ENCODE measurements around the gene IFFO2. TPM values are rescaled to one million over a fixed set of nuclear protein-coding genes. Genes with fewer than 3 reads are reported as not detected.

Gene IFFO2
- total RNA-seq, 2 donors from 2014 or later: 13.6 to 20.4 TPM

DNA sequence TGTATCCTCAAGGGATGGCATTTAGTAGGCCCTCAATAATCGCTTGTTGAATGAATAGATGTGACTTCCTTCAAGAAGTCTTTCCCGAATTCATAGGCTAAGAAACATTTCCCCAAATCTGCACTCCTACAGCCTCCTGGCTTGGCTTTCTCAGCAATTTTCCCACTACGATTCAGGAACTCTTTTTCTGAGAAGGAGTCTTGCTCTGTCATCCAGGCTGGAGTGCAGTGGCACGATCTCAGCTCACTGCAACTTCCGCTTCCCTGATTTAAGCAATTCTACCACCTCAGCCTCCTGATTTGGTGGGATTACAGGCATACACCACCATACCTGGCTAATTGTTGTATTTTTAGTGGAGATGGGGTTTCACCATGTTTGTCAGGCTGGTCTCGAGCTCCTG, 37.9 kb upstream of the IFFO2 start:
- Histone ChIP-seq H3K27me3 (replicated peaks; ENCODE audit: insufficient read depth) (no peaks in the 10 kb centered on the region), H3K4me3 (no peak overlapping the region), H3K36me3 (no peaks in the 10 kb centered on the region), H3K4me1 (replicated peaks) (no peaks in the 10 kb centered on the region), H3K27ac (no peak overlapping the region), H3K9me3 (no peaks in the 10 kb centered on the region)
- DNase-seq (ENCODE audit: low spot score): no peak
- intact Hi-C loops (cut with DNase I): no loop called here
- TF ChIP-seq POLR2A (IDR thresholded peaks at IDR 0.05) (no peak), CTCF (IDR thresholded peaks at IDR 0.05) (no peak), POLR2AphosphoS5 (IDR thresholded peaks at IDR 0.05) (no peak)
- 92% methylated on average over 6 of the region's 6 CpGs for WGBS

DNA sequence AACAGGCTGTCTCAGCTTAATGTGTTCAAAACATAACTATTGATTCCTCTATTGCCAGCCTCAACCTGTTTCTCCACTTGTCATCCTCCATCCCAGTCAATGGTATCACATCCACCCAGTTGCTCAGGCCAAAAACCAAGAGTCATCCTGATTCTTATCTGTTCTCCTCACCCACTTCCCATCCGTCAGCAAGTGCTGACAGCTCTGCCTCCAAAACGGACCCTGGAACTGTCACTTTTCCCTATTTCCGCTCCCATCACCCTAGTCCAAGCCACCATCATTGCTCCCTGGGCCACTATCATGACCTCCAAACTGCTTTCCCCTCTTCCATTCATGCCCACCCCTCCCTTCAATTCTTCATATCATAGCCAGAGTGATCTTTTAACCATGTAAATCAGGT, 36.2 kb upstream of the IFFO2 start:
- no peak for DNase-seq (ENCODE audit: low spot score)
- TF ChIP-seq POLR2AphosphoS5 (IDR thresholded peaks at IDR 0.05) (no peak), POLR2A (IDR thresholded peaks at IDR 0.05) (no peak), CTCF (IDR thresholded peaks at IDR 0.05) (no peak)
- intact Hi-C loops (cut with DNase I): no loop called here
- WGBS: 61% methylated on average over 3 of the region's 3 CpGs
- no peaks in the 10 kb centered on the region for H3K36me3 ChIP-seq
- H3K27ac ChIP-seq: no peak overlapping the region
- H3K27me3 ChIP-seq (replicated peaks; ENCODE audit: insufficient read depth): no peaks in the 10 kb centered on the region
- no peaks in the 10 kb centered on the region for H3K9me3 ChIP-seq
- H3K4me1 ChIP-seq (replicated peaks): no peaks in the 10 kb centered on the region
- H3K4me3 ChIP-seq: no peak overlapping the region

GRCh38 chr1:18991585-18991984, 35.1 kb upstream of the IFFO2 start:
- no peak overlapping the region for H3K27ac ChIP-seq
- no peaks in the 10 kb centered on the region for H3K36me3 ChIP-seq
- no peaks in the 10 kb centered on the region for H3K4me1 ChIP-seq (replicated peaks)
- intact Hi-C loops (cut with DNase I): no loop called here
- no peaks in the 10 kb centered on the region for H3K27me3 ChIP-seq (replicated peaks; ENCODE audit: insufficient read depth)
- H3K4me3 ChIP-seq: no peak overlapping the region
- DNase-seq (ENCODE audit: low spot score): no peak
- H3K9me3 ChIP-seq: no peaks in the 10 kb centered on the region
- WGBS: 100% methylated on average over 3 of the region's 3 CpGs
- TF ChIP-seq CTCF (IDR thresholded peaks at IDR 0.05) (no peak), POLR2AphosphoS5 (IDR thresholded peaks at IDR 0.05) (no peak), POLR2A (IDR thresholded peaks at IDR 0.05) (no peak)

DNA sequence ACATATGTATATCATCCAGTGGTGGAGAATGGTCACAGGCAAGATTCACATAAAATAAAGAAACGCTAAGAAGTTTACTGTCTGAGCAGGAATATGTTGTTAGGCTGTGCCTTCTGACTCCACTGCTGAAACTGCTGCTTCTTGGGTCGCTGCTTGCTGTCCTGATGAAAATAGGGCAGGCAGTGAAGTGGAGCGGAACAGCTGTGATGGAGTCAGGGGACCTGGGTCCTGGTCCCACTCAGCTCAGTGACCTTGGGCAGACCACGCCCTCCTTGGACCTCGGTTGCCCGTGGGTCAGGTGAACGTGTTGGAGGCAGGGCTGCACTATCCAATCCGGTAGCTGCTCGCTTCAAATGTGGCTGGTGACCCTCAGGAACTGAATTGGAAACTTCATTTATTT, 33.4 kb upstream of the IFFO2 start:
- no peak for DNase-seq (ENCODE audit: low spot score)
- intact Hi-C loops (cut with DNase I): no loop called here
- Histone ChIP-seq H3K4me1 (replicated peaks) (no peaks in the 10 kb centered on the region), H3K27me3 (replicated peaks; ENCODE audit: insufficient read depth) (no peaks in the 10 kb centered on the region), H3K27ac (no peak overlapping the region), H3K36me3 (no peaks in the 10 kb centered on the region), H3K9me3 (no peaks in the 10 kb centered on the region), H3K4me3 (no peak overlapping the region)
- 91% methylated on average over 9 of the region's 9 CpGs for WGBS
- TF ChIP-seq POLR2AphosphoS5 (IDR thresholded peaks at IDR 0.05) (no peak), POLR2A (IDR thresholded peaks at IDR 0.05) (no peak), CTCF (IDR thresholded peaks at IDR 0.05) (no peak)

GRCh38 chr1:18989176-18989799, 32.8 kb upstream of the IFFO2 start:
- Histone ChIP-seq H3K9me3 (no peaks in the 10 kb centered on the region), H3K27me3 (replicated peaks; ENCODE audit: insufficient read depth) (no peaks in the 10 kb centered on the region), H3K4me1 (replicated peaks) (no peaks in the 10 kb centered on the region), H3K27ac (no peak overlapping the region), H3K4me3 (no peak overlapping the region), H3K36me3 (no peaks in the 10 kb centered on the region)
- no peak for DNase-seq (ENCODE audit: low spot score)
- intact Hi-C loops (cut with DNase I): no loop called here
- 70% methylated on average over 11 of the region's 11 CpGs for WGBS
- TF ChIP-seq POLR2AphosphoS5 (IDR thresholded peaks at IDR 0.05) (no peak), POLR2A (IDR thresholded peaks at IDR 0.05) (no peak), CTCF (IDR thresholded peaks at IDR 0.05) (no peak)

Measured in prostate gland (tissue), 2 donors.